ENCODE results near the gene CACNA2D1. TPM values are rescaled to one million over a fixed set of nuclear protein-coding genes. Genes with fewer than 3 reads are reported as not detected.

CACNA2D1 gene
- total RNA-seq, 1 experiment from 2014 or later, result 9.8 TPM

GRCh38 chr7:82039621-82040020 lies 404.0 kb downstream of the CACNA2D1 start:
- in situ Hi-C loops (cut with HindIII; ENCODE audit: low pct_unique_long_range_greater_than_20kb, low sequenced_read_pairs), result no loop called here
- TF ChIP-seq SIN3A (IDR thresholded peaks at IDR 0.05; ENCODE audit: borderline replicate concordance, insufficient read depth, low read depth, low read length) (no peak), POLR2AphosphoS5 (IDR thresholded peaks at IDR 0.05; ENCODE audit: low read depth, low read length) (no peak), TCF7L2 (IDR thresholded peaks at IDR 0.05; ENCODE audit: low read depth, low read length) (no peak), CTCF (IDR thresholded peaks at IDR 0.05) (no peak), REST (IDR thresholded peaks at IDR 0.05; ENCODE audit: insufficient read depth in 1 of 2, low read depth in 2 of 2, low read length in 1 of 2) (no peak)
- POLR2A ChIA-PET, result no interaction called here
- ATAC-seq (no peak), DNase-seq (ENCODE audit: low read depth, low spot score) (no peak)
- Histone ChIP-seq H3K4me1 (ENCODE audit: control insufficient read depth, insufficient read depth, low read length) (no peaks in the 10 kb centered on the region), H3K27ac (ENCODE audit: low read length) (no peak overlapping the region), H3K4me3 (ENCODE audit: low read depth in 2 of 2, low read length in 2 of 2) (no peak overlapping the region), H3K36me3 (ENCODE audit: control insufficient read depth, insufficient read depth, low read length) (no peaks in the 10 kb centered on the region), H3K9me3 (ENCODE audit: control insufficient read depth, insufficient read depth, low read depth, low read length) (no peaks in the 10 kb centered on the region), H3K27me3 (ENCODE audit: control insufficient read depth, insufficient read depth, low read length) (no peaks in the 10 kb centered on the region)
- CTCF ChIA-PET, result no interaction called here
- BruUV-seq (replicated peaks), result no TSS peak
- intact Hi-C loops (cut with micrococcal nuclease; ENCODE audit: unreplicated experiment), result loop anchor here (10.0 kb wide), 3 partner anchors 135 to 565 kb away; no protein-coding TSS in a partner anchor

- Histone ChIP-seq H3K4me1 (ENCODE audit: control insufficient read depth, insufficient read depth, low read length) (no peaks in the 10 kb centered on the region), H3K9me3 (ENCODE audit: control insufficient read depth, insufficient read depth, low read depth, low read length) (no peaks in the 10 kb centered on the region), H3K36me3 (ENCODE audit: control insufficient read depth, insufficient read depth, low read length) (no peaks in the 10 kb centered on the region), H3K4me3 (ENCODE audit: low read depth in 2 of 2, low read length in 2 of 2) (no peak overlapping the region), H3K27ac (ENCODE audit: low read length) (no peak overlapping the region), H3K27me3 (ENCODE audit: control insufficient read depth, insufficient read depth, low read length) (no peaks in the 10 kb centered on the region)
- ChIA-PET POLR2A (no interaction called here), CTCF (no interaction called here)
- no TSS peak for BruUV-seq (replicated peaks)
- DNase-seq (ENCODE audit: low read depth, low spot score) (no peak), ATAC-seq (no peak)
- in situ Hi-C loops (cut with HindIII; ENCODE audit: low pct_unique_long_range_greater_than_20kb, low sequenced_read_pairs), result no loop called here
- intact Hi-C loops (cut with micrococcal nuclease; ENCODE audit: unreplicated experiment), result no loop called here
- TF ChIP-seq CTCF (IDR thresholded peaks at IDR 0.05) (no peak), REST (IDR thresholded peaks at IDR 0.05; ENCODE audit: insufficient read depth in 1 of 2, low read depth in 2 of 2, low read length in 1 of 2) (no peak), TCF7L2 (IDR thresholded peaks at IDR 0.05; ENCODE audit: low read depth, low read length) (no peak), POLR2AphosphoS5 (IDR thresholded peaks at IDR 0.05; ENCODE audit: low read depth, low read length) (no peak), SIN3A (IDR thresholded peaks at IDR 0.05; ENCODE audit: borderline replicate concordance, insufficient read depth, low read depth, low read length) (no peak)
Observed at GRCh38 chr7:82036146-82036886, 407.3 kb downstream of the CACNA2D1 start.
